Measurements from ENCODE around the gene IGF2BP3. TPM values are rescaled to one million over a fixed set of nuclear protein-coding genes. Genes with fewer than 3 reads are reported as not detected.

IGF2BP3 gene
- total RNA-seq, 2 experiments from 2014 or later: 41.1 to 94.3 TPM

DNA sequence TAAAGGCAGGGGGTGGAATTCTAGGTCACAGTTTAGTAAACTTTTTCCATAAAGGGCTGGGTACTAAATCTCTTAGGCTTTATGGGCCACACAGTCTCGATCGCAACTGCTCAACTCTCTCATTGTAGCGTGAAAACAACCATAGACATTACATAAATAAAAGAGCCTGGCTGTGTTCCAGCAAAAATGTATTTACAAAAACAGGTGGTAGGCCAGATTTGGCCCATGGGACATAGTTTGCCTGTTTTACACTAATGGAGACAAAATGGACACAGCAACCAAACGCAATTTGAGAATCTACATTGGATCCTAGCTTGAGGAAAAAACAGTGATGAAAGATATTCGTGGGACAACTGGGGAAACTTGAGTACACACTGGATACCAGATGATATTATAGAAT, 194.4 kb downstream of the IGF2BP3 start:
- H4K20me1 ChIP-seq (ENCODE audit: insufficient read depth, low read length): no peaks in the 10 kb centered on the region
- no TSS peak for BruUV-seq (replicated peaks)
- no peaks in the 10 kb centered on the region for H3K9me3 ChIP-seq (ENCODE audit: low read length)
- no peak overlapping the region for H3K4me3 ChIP-seq (ENCODE audit: low read depth, low read length, poor library complexity, severe bottlenecking)
- no peak for TF ChIP-seq EZH2phosphoT487 (IDR thresholded peaks at IDR 0.05; ENCODE audit: borderline replicate concordance, low read depth, low read length)
- no peak overlapping the region for H3K4me2 ChIP-seq (ENCODE audit: low read length)
- CTCF ChIA-PET (ENCODE audit: unreplicated experiment): no interaction called here
- POLR2A ChIA-PET: no interaction called here
- H2AFZ ChIP-seq (ENCODE audit: low read length): peak overlapping the region; percentile 64; the same call in 1 of the 2 replicates
- no peaks in the 10 kb centered on the region for H3K79me2 ChIP-seq (ENCODE audit: insufficient read depth, low read depth, low read length)
- no peak for DNase-seq (ENCODE audit: low spot score)
- no peaks in the 10 kb centered on the region for H3K36me3 ChIP-seq (ENCODE audit: insufficient read depth, low read length)
- no peaks in the 10 kb centered on the region for H3K9me2 ChIP-seq (ENCODE audit: insufficient read depth, low read length)
- intact Hi-C loops (cut with micrococcal nuclease; ENCODE audit: unreplicated experiment): loop anchor here (5.0 kb wide), 4 partner anchors 81 to 436 kb away; partner anchors contain the start of genes IGF2BP3 and STK31
- H3K27ac ChIP-seq (ENCODE audit: low read depth, low read length, poor library complexity, severe bottlenecking): no peak overlapping the region
- H3K4me1 ChIP-seq (ENCODE audit: insufficient read depth, low read length, poor library complexity, severe bottlenecking): peaks cover 15% of the 10 kb centered on the region

DNA sequence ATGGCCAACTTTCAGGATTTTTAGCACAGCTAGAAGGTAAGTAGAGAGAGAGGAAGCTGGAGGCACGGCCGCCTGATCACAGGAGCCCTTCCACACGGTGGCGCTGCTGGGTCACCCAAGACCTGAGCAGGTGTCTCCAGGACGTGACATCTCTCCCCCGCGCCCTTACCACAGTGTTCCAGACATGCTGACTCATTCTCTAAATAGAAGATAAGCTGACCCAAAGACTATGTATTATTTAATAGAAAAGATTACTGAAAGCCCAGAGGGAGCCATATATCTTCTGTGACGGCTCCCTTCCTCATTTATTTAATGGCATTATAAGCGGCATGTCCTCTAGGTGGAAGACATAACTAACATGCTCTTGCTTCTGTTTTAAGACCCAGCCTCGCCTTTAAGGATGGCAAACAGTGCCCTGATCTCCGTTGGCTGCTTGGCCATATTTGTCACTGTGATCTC, 197.1 kb downstream of the IGF2BP3 start:
- peak; percentile 93 for DNase-seq (ENCODE audit: low spot score)
- Histone ChIP-seq H2AFZ (ENCODE audit: low read length) (peak overlapping the region; percentile 95), H3K9me3 (ENCODE audit: low read length) (no peaks in the 10 kb centered on the region), H3K4me2 (ENCODE audit: low read length) (peak overlapping the region; percentile 72), H3K27ac (ENCODE audit: low read depth, low read length, poor library complexity, severe bottlenecking) (peak overlapping the region; percentile 7), H4K20me1 (ENCODE audit: insufficient read depth, low read length) (no peaks in the 10 kb centered on the region), H3K4me3 (ENCODE audit: low read depth, low read length, poor library complexity, severe bottlenecking) (peak overlapping the region; percentile 57), H3K9me2 (ENCODE audit: insufficient read depth, low read length) (no peaks in the 10 kb centered on the region), H3K36me3 (ENCODE audit: insufficient read depth, low read length) (no peaks in the 10 kb centered on the region), H3K79me2 (ENCODE audit: insufficient read depth, low read depth, low read length) (no peaks in the 10 kb centered on the region), H3K4me1 (ENCODE audit: insufficient read depth, low read length, poor library complexity, severe bottlenecking) (peaks cover 15% of the 10 kb centered on the region)
- POLR2A ChIA-PET: interaction anchor here (0.7 to 2.8 kb wide), 6 partner anchors 11 to 79 kb away, joined by 3 to 12 read pairs (median 3); no protein-coding TSS in a partner anchor
- TF ChIP-seq EZH2phosphoT487 (IDR thresholded peaks at IDR 0.05; ENCODE audit: borderline replicate concordance, low read depth, low read length): no peak
- TF ChIP-seq, protein P1, sequence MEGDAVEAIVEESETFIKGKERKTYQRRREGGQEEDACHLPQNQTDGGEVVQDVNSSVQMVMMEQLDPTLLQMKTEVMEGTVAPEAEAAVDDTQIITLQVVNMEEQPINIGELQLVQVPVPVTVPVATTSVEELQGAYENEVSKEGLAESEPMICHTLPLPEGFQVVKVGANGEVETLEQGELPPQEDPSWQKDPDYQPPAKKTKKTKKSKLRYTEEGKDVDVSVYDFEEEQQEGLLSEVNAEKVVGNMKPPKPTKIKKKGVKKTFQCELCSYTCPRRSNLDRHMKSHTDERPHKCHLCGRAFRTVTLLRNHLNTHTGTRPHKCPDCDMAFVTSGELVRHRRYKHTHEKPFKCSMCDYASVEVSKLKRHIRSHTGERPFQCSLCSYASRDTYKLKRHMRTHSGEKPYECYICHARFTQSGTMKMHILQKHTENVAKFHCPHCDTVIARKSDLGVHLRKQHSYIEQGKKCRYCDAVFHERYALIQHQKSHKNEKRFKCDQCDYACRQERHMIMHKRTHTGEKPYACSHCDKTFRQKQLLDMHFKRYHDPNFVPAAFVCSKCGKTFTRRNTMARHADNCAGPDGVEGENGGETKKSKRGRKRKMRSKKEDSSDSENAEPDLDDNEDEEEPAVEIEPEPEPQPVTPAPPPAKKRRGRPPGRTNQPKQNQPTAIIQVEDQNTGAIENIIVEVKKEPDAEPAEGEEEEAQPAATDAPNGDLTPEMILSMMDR (conservative IDR thresholded peaks at IDR 0.05; ENCODE audit: low read length): peak; percentile 95
- intact Hi-C loops (cut with micrococcal nuclease; ENCODE audit: unreplicated experiment): loop anchor here (2.0 kb wide), 1 partner anchor 274 kb away; no protein-coding TSS in a partner anchor
- no TSS peak for BruUV-seq (replicated peaks)
- CTCF ChIA-PET (ENCODE audit: unreplicated experiment): interaction anchor here (0.7 to 3.0 kb wide), 8 partner anchors 11 to 447 kb away, joined by 3 to 15 read pairs (median 3); partner anchors contain the start of gene KLHL7

DNA sequence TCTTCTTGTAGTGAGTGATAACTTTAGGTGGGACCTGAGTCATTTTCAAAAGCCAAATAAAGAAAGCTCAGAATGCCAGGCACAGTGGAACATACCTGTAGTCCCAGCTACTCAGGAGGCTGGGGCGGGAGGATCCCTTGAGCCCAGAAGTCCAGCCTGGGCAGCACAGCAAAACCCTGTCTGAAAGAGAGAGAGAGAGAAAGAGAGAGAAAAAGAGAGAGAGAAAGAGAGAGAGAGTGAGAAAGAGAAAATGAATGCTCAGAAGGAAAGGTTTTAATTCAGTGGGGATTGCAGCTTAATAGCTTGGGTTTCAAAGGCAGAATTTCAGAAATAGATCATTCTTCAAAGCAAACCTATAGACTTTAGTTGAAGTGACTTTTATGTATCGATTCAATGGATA, 198.0 kb downstream of the IGF2BP3 start:
- no peaks in the 10 kb centered on the region for H3K9me3 ChIP-seq (ENCODE audit: low read length)
- peak overlapping the region; percentile 72 for H3K4me2 ChIP-seq (ENCODE audit: low read length)
- CTCF ChIA-PET (ENCODE audit: unreplicated experiment): interaction anchor here (0.6 to 3.0 kb wide), 4 partner anchors 10 to 1698 kb away, joined by 3 to 15 read pairs (median 6); partner anchors contain the start of gene KLHL7
- TF ChIP-seq, protein P1 (conservative IDR thresholded peaks at IDR 0.05; ENCODE audit: low read length): no peak
- TF ChIP-seq EZH2phosphoT487 (IDR thresholded peaks at IDR 0.05; ENCODE audit: borderline replicate concordance, low read depth, low read length): no peak
- peak overlapping the region; percentile 95; the same call in 1 of the 2 replicates for H2AFZ ChIP-seq (ENCODE audit: low read length)
- no peaks in the 10 kb centered on the region for H3K79me2 ChIP-seq (ENCODE audit: insufficient read depth, low read depth, low read length)
- no peak overlapping the region for H3K27ac ChIP-seq (ENCODE audit: low read depth, low read length, poor library complexity, severe bottlenecking)
- intact Hi-C loops (cut with micrococcal nuclease; ENCODE audit: unreplicated experiment): loop anchor here (2.0 kb wide), 1 partner anchor 275 kb away; no protein-coding TSS in a partner anchor
- H4K20me1 ChIP-seq (ENCODE audit: insufficient read depth, low read length): no peaks in the 10 kb centered on the region
- H3K4me1 ChIP-seq (ENCODE audit: insufficient read depth, low read length, poor library complexity, severe bottlenecking): peaks cover 14% of the 10 kb centered on the region
- POLR2A ChIA-PET: interaction anchor here (0.5 to 2.8 kb wide), 7 partner anchors 10 to 437 kb away, joined by 3 to 12 read pairs (median 3); no protein-coding TSS in a partner anchor
- H3K4me3 ChIP-seq (ENCODE audit: low read depth, low read length, poor library complexity, severe bottlenecking): no peak overlapping the region
- H3K9me2 ChIP-seq (ENCODE audit: insufficient read depth, low read length): no peaks in the 10 kb centered on the region
- no peaks in the 10 kb centered on the region for H3K36me3 ChIP-seq (ENCODE audit: insufficient read depth, low read length)
- no TSS peak for BruUV-seq (replicated peaks)
- DNase-seq (ENCODE audit: low spot score): no peak
